RPMI8226 (cell line): ENCODE results near the gene TNFRSF8.

ENCODE experiments used
- DNase-seq: peaks from one replicate; pipeline ENCODE4 v3.0.0-alpha.2; 2015

The TNFRSF8 gene

DNA sequence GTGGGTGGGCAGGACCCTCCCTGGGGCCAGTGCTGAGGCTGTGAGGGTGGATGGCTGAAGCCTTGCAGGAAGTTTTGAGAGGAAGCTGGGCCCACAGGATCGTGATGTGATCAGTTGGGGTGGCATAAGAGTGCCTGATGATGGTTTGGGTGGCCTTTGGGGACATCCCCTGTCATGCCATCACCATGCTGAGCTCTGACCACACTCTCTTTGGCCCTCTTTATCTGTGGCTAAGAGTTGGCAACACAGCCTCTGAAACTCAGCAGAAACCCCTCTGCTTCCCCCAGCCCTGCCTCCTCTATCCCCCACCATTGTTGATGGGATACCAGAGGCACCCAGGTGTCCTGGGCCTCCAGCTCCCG is 24.0 kb upstream of the TNFRSF8 start:
- DNase-seq, result no peak

DNA sequence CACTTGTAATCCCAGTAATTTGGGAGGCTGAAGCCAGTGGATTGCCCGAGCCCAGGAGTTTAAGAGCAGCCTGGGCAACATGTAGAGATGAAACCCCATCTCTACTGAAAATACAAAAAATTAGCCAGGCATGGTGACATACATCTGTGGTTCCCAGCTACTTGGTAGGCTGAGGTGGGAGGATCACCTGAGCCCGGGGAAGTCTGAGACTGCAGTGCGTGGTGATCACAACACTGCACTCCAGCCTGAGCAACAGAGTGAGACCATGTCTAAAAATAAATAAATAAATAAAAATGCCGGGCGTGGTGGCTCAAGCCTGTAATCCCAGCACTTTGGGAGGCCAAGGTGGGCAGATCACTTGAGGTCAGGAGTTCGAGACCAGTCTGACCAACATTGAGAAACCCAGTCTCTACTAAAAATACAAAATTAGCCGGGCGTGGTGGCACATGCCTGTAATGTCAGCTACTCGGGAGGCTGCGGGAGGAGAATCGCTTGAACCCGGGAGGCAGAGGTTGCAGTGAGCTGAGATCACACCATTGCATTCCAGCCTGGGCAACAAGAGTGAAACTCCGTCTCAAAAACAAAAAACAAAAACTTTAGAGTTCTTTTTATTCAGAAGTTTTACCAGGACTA is 23.2 kb upstream of the TNFRSF8 start:
- DNase-seq, result peak; percentile 62

DNA sequence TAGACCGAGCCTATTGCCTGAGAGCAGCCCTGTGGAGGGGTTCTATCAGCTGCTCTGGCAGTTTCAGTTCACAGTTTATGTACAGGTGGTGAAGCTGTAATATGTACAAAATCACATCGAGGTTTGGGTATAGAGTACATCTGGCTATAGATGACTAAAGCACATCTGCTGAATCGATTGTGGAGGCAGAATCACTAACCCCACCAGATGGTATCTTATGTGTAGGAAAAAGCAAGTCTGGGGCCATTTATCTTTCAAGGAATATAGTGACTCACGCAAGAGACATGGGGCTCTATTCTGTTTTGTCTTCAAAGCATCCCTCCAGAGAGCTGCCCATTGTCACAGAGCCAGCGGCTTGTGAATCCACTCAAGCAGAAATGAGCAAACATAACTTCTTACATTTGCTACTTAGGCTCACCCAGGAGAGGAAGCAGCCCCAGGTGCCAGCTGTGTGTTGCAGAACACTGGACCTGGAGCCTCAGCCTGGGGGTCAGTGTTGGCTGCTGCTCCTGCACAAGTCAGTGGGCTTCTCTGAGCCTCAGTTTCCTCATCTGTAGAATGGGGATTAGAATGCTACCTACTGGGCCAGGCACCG is 22.5 kb upstream of the TNFRSF8 start:
- peak; percentile 87 for DNase-seq

DNA sequence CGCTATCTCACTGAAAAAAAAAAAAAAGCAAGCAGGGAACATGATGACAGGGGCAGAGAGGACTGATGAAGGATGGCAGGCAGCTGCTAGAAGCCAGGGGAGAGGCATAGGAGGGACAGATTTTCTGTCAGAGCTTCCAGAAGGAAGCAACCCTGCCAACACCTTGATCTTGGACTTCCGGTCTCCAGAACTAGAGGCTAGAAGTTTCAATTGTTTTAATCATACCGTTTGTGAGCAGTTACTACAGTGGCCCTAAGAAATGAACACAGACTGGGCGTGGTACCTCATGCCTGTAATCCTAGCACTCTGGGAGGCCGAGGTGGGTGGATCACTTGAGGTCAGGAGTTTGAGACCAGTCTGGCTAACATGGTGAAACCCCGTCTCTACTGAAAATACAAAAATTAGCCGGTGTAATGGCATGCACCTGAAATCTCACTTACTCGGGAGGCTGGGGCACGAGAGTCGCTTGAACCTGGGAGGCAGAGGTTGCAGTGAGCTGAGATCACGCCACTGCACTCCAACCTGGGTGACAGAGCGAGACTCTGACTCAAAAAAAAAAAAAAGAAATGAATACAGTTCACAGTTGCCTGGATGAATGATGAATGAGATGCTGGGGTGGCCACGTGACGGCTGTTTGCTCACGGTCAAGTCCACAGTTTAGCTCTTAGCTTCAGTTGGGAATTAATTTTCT is 18.8 kb upstream of the TNFRSF8 start:
- DNase-seq, result peak; percentile 23

DNA sequence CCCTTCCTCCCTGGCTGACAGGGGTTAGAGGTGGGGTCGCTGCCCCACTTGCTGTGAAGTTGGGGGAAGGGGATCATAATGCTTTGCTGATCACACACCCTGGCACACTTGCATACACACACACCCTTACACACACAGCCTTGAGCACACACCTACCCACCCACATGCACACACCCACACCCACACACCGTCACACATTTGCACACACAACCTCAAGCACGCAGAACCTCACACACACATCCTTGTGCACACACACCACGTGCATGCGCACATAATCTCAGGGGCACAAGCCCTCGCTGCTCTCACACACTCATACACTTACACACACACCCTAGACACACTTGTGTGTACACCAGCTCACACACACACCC is 16.4 kb upstream of the TNFRSF8 start:
- DNase-seq, result no peak

DNA sequence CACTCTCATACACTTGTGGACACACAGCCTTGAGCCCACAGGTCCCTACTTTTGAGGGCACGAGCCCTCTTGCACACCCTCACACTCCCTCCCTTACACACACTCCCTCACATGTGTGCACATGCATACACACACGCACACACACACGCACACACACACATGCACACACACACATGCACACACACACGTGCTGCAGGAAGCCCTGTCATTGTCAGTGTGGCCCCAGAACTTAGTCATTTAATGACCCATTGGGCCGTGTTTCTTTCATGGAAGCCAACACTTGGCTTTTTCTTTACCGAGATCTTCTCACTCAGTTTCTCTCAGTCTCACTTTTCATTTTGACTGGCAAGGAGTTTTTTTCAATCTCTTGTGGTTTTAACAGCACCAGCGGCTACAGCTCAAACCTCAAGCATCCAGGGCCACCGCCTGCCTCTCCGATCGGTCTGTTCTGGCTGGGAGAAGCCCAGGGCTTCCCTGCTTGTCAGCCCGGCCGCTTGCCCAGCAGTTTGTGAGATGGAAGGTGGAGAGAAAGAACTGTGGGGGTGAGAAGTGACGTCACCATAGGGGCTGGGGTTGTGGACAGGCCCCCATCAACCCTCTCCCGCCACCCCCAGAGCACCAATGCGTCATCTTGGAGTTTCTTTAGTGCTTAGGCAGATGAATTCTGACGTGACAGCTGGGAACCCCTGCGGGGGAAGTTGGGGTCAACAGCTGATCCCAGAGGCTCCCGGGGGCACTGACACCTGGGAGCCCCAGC is 15.8 kb upstream of the TNFRSF8 start:
- peak; percentile 83 for DNase-seq

DNA sequence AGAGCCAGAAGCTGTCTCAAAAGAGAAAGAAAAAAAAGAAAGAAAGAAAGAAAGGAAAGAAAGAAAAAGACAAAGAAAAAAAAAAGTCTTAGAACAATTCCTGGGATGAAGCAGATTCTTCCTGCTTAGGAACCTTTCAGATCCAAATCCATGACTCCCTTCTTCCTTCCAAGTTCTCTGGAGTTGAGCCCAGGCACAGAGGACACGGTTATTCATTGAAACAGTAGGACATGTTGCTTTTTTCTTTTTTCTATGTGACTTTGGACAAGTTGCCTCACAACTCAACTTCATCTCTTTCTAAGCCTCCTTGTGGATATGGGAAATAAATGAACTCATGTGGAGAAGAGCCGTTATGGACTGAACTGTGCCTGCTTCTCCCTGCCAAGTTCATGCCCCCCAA is 14.7 kb upstream of the TNFRSF8 start:
- DNase-seq, result no peak

DNA sequence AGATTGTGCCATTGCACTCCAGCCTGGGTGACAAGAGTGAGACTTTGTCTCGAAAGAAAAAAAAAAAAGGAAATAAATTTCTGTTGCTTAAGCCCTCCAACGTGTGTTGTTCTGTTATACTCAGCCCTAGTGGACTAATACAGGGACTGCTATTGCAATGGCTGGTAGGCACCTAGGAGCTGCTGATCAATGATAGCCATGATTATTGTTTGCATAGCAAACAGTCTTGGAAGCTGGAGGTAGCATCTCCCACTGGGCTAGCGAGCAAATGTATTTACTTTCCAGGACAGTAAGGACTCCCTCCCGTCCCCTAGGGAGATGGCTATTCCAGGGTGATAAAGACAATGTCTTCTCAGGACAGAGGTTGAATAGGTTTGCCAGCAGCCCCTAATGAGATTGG is 13.5 kb upstream of the TNFRSF8 start:
- DNase-seq, result no peak

DNA sequence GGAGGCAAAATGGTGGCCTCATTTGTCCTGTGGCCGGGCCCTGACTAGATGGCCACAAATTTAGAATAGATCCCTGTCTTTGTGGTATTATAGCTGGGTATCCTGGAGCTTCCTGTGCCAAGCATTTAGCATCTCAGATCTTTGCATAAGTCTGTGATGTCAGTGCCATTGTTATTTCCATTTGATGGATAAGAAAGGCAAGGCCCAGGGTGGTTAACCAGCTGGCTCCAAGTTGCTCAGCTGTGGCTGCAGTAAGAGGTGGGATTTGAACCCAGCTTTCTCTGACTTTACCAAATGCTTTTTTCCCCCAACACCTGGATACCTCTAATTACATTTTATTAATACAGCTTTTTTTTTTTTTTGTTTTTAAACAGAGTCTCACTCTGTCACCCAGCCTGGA is 11.7 kb upstream of the TNFRSF8 start:
- DNase-seq, result no peak

DNA sequence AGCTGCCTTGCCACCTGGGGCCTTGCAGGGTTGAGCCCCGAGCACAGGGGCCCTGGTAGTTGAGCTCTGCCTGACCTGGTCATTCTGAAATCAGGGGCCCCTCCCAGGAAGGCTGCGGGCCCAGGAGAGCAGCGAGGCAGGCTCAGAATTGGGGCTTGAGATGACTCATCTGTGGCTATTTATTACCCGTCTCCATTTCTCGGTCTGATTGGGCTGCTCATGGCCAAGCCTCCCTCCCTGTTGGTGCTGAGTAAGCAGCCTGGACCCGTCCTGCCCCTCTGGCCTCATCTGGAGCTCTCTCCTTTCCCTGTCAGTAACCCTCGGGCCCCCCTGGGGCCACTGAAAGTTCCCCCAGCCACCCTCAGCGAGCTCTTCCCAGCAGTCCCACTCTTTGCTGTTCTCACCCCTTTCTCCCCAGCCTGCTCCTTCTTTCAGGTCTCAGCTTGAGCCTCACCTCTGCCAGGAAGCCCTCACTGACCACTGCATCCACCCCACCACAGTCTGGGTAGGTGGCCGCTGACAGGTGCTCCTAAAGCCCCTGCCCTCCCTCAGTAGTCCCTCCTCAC is 11.0 kb upstream of the TNFRSF8 start:
- DNase-seq, result peak; percentile 93

DNA sequence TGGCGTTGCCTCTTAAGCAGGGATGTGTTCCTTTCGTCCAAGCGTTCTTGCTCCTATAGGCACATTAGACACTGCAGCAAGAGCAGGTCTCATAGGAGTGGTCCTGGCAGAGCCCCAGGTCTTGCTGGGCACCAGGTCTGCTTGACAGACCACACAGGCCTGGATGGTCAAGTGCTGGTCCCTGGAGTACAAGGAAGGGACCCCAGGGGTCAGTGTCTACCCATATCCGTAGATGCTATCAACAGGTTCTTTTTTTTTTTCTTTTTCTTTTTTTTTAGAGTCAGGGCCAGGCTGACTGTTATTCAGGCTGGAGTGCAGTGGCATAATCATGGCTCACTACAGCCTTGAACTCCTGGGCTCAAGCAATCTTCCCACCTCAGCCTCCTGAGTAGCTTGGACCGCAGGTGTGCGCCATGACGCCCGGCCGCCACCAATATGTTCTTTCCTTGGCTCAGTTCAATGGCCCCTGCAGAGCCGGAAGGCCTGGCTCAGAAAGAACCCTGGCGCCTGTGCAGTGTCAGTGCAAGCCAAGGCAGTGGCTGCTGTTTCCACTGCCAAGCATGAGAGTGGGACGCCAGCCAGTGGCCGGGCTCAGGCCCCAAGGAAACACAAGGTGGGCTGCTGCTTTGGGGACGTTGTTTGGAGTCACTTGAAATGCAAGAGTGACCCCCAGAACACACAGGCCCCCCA is 10.0 kb upstream of the TNFRSF8 start:
- no peak for DNase-seq

DNA sequence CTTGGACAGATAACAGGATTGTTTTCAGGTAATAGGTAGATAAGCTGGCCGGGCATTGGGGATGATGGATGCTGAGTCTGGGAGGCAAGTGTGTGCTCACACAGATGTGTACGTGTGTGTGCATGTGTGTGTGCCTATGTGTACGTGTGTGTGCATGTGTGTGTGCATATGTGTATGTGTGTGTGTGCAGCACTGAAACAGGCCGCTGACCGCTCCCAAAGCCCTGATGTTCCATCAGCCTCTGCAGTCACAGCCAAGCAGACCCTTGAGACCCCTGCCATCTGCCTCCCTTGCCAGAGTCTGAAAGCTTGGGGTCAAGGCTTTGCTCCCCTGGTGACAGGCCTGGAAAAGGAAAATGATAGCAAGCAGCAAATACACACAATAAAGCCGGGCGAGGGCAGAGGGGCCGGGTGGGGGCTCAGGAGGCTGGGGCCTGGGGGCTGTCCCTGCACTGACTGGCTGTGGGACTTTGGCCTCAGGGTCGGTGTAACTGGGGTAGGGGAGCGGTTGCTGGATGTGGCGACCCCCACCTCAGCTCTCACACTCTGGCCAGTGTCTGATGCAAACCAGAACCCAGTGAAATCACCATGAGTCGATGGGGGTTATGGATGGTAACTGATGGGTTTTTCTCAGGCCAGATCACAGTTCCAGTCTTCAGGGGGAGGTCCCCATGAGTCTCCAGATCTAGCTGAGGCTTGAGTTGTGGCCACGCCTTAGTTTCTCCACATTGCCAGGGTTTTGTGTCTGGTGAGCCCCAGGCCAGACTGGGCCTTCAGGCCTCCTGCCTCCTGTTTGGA is 9.2 kb upstream of the TNFRSF8 start:
- DNase-seq, result no peak

DNA sequence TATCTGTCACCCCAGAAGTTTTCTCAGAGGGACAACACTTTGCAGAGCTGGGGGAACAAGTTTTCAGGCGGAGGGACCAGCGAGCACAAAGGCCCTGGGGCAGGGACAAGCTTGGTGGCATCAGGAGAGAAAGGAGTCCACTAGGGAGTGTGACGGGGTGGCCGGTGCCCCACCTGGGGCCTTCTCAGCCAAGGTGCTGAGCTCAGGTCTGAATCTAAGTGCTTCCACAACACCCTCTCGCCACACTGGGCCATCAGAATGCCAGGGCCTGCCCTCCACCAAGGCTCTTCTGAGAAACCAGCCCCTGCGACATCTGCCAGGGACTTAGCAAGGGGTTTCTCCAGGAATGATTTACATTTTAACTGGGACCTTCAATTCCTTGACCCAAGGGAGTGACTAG is 7.8 kb upstream of the TNFRSF8 start:
- no peak for DNase-seq

DNA sequence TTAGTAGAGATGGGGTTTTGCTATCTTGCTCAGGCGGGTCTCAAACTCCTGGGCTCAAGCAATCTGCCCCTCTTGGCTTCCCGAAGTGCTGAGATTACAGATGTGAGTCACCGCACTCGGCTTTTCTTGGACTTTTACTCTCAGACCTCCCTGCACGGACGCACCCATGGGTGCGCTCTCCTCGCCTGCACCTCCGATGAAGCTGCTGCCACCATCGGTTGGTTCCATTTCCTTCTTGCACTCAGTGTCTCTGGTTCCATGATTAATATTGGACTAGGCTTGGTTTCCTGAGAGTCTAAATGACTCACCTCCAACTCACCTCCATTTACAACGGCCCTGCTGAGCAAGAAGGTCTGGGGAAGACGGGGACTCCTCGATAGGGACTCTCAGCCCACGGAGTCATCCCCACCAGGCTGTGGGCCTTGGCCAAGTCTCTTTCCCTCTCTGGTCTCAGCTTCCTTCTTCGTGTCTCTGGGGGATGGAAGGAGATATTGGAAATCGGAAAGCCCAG is 6.7 kb upstream of the TNFRSF8 start:
- no peak for DNase-seq

DNA sequence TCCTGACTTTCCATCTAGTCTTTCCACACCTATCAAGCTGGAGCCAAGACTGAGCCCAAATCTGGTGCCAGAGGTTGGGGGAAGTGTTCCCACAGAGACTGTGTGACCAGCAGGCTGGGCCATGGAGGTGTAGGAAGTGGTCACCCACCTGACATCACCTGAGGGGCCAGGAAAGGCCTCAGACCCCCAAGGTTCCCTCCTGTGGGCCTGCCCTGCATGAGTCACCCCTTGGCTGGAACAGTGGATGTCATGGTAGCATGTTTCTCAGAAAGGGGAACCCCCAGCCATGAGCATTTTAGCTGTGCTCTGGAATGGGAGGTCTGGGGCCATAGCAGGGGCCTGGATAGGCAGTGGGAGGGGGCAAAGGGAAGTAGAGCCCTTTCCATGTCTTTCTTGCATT is 5.7 kb upstream of the TNFRSF8 start:
- no peak for DNase-seq

DNA sequence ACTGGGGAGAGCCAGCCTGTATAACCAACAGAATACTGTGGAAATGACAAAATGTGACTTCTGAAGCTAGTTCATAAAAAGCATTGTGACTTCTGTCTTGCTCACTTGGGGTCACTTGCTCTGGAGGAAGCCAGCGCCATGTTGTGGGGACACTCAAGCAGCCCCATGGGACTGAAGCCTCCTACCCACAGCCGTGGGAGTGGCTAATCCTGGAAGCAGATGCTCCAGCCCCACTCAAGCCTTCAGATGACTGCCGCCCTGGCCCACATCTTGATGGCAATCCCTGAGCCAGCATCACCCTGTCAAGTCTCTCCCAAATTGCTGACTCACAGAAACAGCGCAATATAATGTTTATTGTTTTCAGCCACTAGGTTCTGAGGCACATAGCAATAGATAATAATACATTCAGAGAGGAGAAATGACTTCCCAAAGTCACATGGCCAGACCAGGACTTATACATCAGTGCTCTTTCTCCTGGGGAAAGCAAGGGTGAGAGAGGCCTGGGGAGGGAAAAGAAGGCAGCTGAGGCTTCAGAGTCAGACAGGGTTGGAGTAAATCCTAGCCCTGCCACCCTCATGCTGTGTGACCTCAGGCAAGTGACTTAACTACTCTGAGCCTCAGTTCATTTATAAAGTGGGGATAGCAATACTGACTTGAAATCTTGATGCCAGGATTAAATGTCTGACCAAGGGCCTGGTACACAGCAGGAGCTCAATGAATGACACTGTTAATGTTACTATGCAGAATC is 5.0 kb upstream of the TNFRSF8 start:
- no peak for DNase-seq

DNA sequence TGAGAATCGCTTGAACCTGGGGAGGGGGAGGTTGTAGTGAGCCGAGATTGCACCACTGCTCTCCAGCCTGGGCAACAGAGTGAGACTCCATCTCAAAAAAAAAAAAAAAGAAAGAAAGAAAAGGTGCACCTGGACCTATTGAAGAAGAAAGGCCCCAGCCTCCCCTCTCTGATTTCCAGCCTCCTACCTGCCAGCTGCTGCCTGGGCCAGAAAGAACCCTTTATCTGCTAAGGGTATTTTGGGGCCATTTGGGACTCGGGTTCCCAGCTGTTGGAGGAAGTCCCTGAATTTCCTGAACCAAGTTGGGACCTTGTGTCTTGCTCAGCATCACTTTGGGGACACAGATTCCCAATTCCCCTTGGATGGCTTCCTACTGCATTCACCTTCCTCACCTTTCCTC is 3.9 kb upstream of the TNFRSF8 start:
- no peak for DNase-seq

DNA sequence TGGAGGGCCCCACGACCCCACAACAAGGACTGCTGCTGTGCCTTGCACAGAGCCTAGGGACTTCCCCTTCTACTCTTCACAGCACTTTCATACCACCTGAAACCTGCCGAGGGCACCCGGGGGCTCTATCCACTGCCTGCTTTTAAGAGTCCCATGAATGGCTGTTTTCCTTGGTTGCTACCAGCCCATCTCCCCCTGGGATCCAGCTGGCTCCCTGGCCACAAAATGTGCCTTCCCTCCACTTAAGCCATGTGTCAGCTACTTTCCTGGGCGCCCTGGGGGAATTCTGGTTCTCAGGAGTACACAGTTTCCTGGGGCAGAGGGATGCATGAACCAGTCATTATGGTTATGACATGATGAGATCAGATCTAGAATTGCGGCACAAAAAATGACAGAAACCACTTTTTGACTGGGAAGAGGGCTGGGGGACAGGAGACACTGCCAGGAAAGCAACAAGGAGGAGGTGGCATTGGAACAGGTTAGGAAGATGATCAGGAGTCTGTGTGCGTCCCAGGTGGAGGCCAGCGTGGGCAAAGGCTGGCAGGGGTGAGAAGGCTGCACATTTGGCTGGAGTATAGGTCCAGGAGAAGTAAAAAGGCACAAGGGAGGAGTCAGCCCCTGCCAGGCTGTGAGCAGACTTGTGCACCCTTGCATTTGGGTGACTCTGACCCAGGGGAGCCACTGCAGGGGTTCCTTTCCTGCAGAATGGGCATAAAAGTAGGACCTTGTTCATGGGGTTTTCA is 3.2 kb upstream of the TNFRSF8 start:
- no peak for DNase-seq

DNA sequence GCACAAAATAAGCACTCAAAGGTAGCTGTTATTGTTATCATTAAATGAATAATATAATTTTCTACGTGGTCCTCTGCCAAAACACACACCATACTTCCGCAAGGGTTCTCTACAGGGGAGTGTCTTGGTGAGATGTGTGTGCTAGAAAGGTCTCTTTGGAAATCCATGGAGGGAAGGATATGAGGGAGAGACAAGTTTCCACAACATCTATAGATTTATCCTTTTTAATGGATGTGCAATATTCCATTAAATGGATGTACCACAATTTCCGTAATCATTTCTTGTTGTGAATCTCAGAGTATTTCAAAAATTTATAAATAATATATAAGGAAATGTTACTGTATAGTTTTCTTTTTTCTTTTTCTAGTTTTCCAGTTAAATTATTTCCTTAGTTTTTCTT is 2.6 kb upstream of the TNFRSF8 start:
- DNase-seq, result no peak
